GM12878 (cell line): ENCODE results near the gene HSD17B2. TPM values are rescaled to one million over a fixed set of nuclear protein-coding genes. Genes with fewer than 3 reads are reported as not detected.

Experiments used
- ATAC-seq: fragments of 200-7000 bp; cut with Tn5 transposase; 3 replicates; pipeline ENCODE4 v1.9.1; 2020; ENCODE audit warnings: mild to moderate bottlenecking, moderate library complexity
- BruUV-seq: library from RNA; stranded (reverse); fragments of 400-500 nt; replicated peaks from 2 replicates; lab custom pipeline; 2021; lab: Mats Ljungman, UMichigan
- CTCF ChIA-PET: fragments of 300-600 bp; sonication (Branson Sonifier 250); formaldehyde crosslinking; extraction: SDS; loops from one replicate; lab custom pipeline; 2021; ENCODE audit warnings: inconsistent platforms; lab: Yijun Ruan, JAX
- POLR2A ChIA-PET: fragments of 350-600 bp; formaldehyde crosslinking; extraction: SDS; loops from one replicate; lab custom pipeline; 2021; ENCODE audit warnings: inconsistent platforms; lab: Charles Lee
- RAD21 ChIA-PET: fragments of 300-600 bp; sonication (Branson Sonifier 250); formaldehyde crosslinking; loops from one replicate; lab custom pipeline; 2023; ENCODE audit warnings: antibody characterized with exemption; ENCODE audit not compliant: unreplicated experiment; lab: Charles Lee
- SMC1A ChIA-PET: fragments of 300-600 bp; sonication (Branson Sonifier 250); formaldehyde crosslinking; loops from one replicate; lab custom pipeline; 2023; ENCODE audit not compliant: unreplicated experiment, uncharacterized antibody; lab: Charles Lee
- DNase-seq: peaks from one replicate; pipeline ENCODE4 v3.0.0-alpha.2; 2011; ENCODE audit warnings: low read depth, low spot score
- FAIRE-seq: peaks from 3 replicates; lab custom pipeline; 2011; peaks lifted over from hg19 to GRCh38; lab: Jason Lieb, UNC
- H2AFZ ChIP-seq: 2 replicates; pipeline ENCODE4 v1.6.0; 2011; ENCODE audit warnings: low read depth, low read length, control low read depth; ENCODE audit not compliant: control insufficient read depth
- H3K27ac ChIP-seq: 2 replicates; pipeline ENCODE4 v1.5.1; 2011; ENCODE audit warnings: control low read depth; ENCODE audit not compliant: control insufficient read depth, insufficient read depth
- H3K27me3 ChIP-seq, 2 experiments: replicated peaks in 1 of 2; 2 replicates each; pipeline versions ENCODE4 v1.6.0 to v1.6.1; 2011; ENCODE audit warnings: low read length in 1 of 2; ENCODE audit not compliant: control insufficient read depth in 2 of 2, insufficient read depth in 2 of 2
- H3K36me3 ChIP-seq, 2 experiments: 2 replicates each; pipeline ENCODE4 v1.5.1; 2011; ENCODE audit warnings: low read length in 1 of 2; ENCODE audit not compliant: control insufficient read depth in 2 of 2, insufficient read depth in 2 of 2
- H3K4me1 ChIP-seq: 2 replicates; pipeline ENCODE4 v1.6.1; 2011; ENCODE audit warnings: mild to moderate bottlenecking, low read length, moderate library complexity, mixed read lengths; ENCODE audit not compliant: control insufficient read depth, insufficient read depth
- H3K4me2 ChIP-seq: 2 replicates; pipeline ENCODE4 v1.6.0; 2011; ENCODE audit warnings: control low read depth; ENCODE audit not compliant: control insufficient read depth, insufficient read depth
- H3K4me3 ChIP-seq: fragments of 200-600 bp; sonication (generic); 2 replicates; pipeline ENCODE4 v1.5.1; 2016
- H3K79me2 ChIP-seq: 2 replicates; pipeline ENCODE4 v1.6.0; 2011; ENCODE audit warnings: low read length; ENCODE audit not compliant: control insufficient read depth, insufficient read depth
- H3K9ac ChIP-seq: 2 replicates; pipeline ENCODE4 v1.8.0; 2011; ENCODE audit warnings: low read length, control low read depth, mixed read lengths; ENCODE audit not compliant: control insufficient read depth, insufficient read depth
- H3K9me3 ChIP-seq: replicated peaks from 3 replicates; pipeline ENCODE4 v1.5.1; 2011; ENCODE audit warnings: mild to moderate bottlenecking, low read length; ENCODE audit not compliant: control insufficient read depth, insufficient read depth
- H4K20me1 ChIP-seq: 2 replicates; pipeline ENCODE4 v1.6.0; 2011; ENCODE audit not compliant: control insufficient read depth, insufficient read depth
- ASH2L ChIP-seq: fragments of 300-600, 200-600 bp; sonication (generic); IDR thresholded peaks from 2 replicates; pipeline ENCODE4 v1.6.1; 2017; ENCODE audit warnings: low read depth, mild to moderate bottlenecking, borderline replicate concordance
- BCLAF1 ChIP-seq: fragments of 450-650 bp; IDR thresholded peaks from 2 replicates; pipeline ENCODE4 v1.6.1; 2017; ENCODE audit warnings: antibody characterized with exemption, mild to moderate bottlenecking, moderate library complexity
- CHD2 ChIP-seq: IDR thresholded peaks from 2 replicates; pipeline ENCODE4 v1.6.1; 2011; ENCODE audit warnings: low read depth, low read length, improper control_type of control experiment, borderline replicate concordance
- IRF3 ChIP-seq: fragments of 450-650 bp; IDR thresholded peaks from 2 replicates; pipeline ENCODE4 v1.6.1; 2014; ENCODE audit warnings: mild to moderate bottlenecking
- KAT2A ChIP-seq: conservative IDR thresholded peaks from 2 replicates; pipeline ENCODE4 v1.6.1; 2011; ENCODE audit warnings: low read depth, low read length; ENCODE audit not compliant: control insufficient read depth
- LARP7 ChIP-seq: fragments of 450-650 bp; IDR thresholded peaks from 2 replicates; pipeline ENCODE4 v1.6.1; 2017; ENCODE audit warnings: mild to moderate bottlenecking
- MEF2B ChIP-seq: fragments of 450-650 bp; IDR thresholded peaks from 2 replicates; pipeline ENCODE4 v1.6.1; 2018; ENCODE audit warnings: mild to moderate bottlenecking, moderate library complexity; ENCODE audit not compliant: partially characterized antibody, poor library complexity, severe bottlenecking
- NKRF ChIP-seq: fragments of 450-650 bp; conservative IDR thresholded peaks from 2 replicates; pipeline ENCODE4 v1.6.1; 2017; ENCODE audit warnings: mild to moderate bottlenecking, moderate library complexity
- TCF3 ChIP-seq: IDR thresholded peaks from 2 replicates; pipeline ENCODE4 v1.6.1; 2012; ENCODE audit warnings: low read depth, mild to moderate bottlenecking, low read length, borderline replicate concordance; ENCODE audit not compliant: insufficient read depth
- ZNF217 ChIP-seq: fragments of 450-650 bp; IDR thresholded peaks from 2 replicates; pipeline ENCODE4 v1.6.1; 2017; ENCODE audit warnings: antibody characterized with exemption, mild to moderate bottlenecking
- WGBS: methylation state at CpG from one replicate; pipeline ENCODE4 v1.1.6; 2016; ENCODE audit warnings: low lambda C conversion rate; ENCODE audit not compliant: insufficient replicate concordance, insufficient coverage; ENCODE audit errors: missing lambda C conversion rate; 5-methylcytosine and 5-hydroxymethylcytosine counted together
- in situ Hi-C: fragments of 300-500 bp; cut with MboI; formaldehyde crosslinking; loops from 9 replicates; pipeline ENCODE4 v1.14.3; 2018; ENCODE audit warnings: mixed read lengths
- intact Hi-C: fragments of 100-400 bp; cut with micrococcal nuclease; formaldehyde crosslinking; loops from one replicate; pipeline ENCODE4 v1.14.2; 2022; ENCODE audit not compliant: unreplicated experiment
- polyA plus RNA-seq, 11 experiments: library from polyadenylated mRNA; depleted of rRNA in 4 of 11; unstranded in 6 of 11; stranded (reverse) in 5 of 11; fragments of >200 nt; fragmentation: Nextera tagmentation in 4 of 11; fragmentation: Illumina TruSeq in 1 of 11; extraction: Ambion mirVana in 4 of 11; extraction: Trizol in 1 of 11; gene quantifications; 1 replicate in 1 of 11; 2 replicates in 10 of 11; pipeline versions ENCODE4 v1.2.1 to v1.2.3, GENCODE V29; 2011 to 2016; ENCODE audit warnings: inconsistent platforms in 2 of 11, missing spikeins in 2 of 11, low read depth in 1 of 11
- total RNA-seq, 4 experiments: library from RNA; depleted of rRNA in 3 of 4; stranded (reverse); fragments of >200 nt in 3 of 4; fragmentation: Illumina TruSeq in 1 of 4; extraction: Trizol in 1 of 4; gene quantifications; 2 replicates each; pipeline versions ENCODE4 v1.2.1 to v1.2.3, GENCODE V29; 2013 to 2021

The HSD17B2 gene
- total and polyA plus RNA-seq, 10 of the 15 experiments (the other 5 are each of a cell fraction or from before 2014, with no cell fraction given), result not detected

GRCh38 chr16:82040296-82040695 lies 5.2 kb downstream of the HSD17B2 start:
- no peak overlapping the region for H3K4me3 ChIP-seq
- in situ Hi-C loops, result no loop called here
- H3K4me2 ChIP-seq, result no peak overlapping the region
- H3K9me3 ChIP-seq, result no peaks in the 10 kb centered on the region
- SMC1A ChIA-PET, result no interaction called here
- DNase-seq (no peak), ATAC-seq (no peak), FAIRE-seq (no peak)
- 9% methylated on average over 3 of the region's 3 CpGs for WGBS
- no peak overlapping the region for H3K27ac ChIP-seq
- intact Hi-C loops, result no loop called here
- TF ChIP-seq NKRF, result no peak
- no peak for TF ChIP-seq IRF3
- RAD21 ChIA-PET, result no interaction called here
- H3K36me3 ChIP-seq, result no peaks in the 10 kb centered on the region
- POLR2A ChIA-PET, result no interaction called here
- H2AFZ ChIP-seq, result no peak overlapping the region
- H3K27me3 ChIP-seq, result no peaks in the 10 kb centered on the region; a peak in 2 of 4 replicates
- no peaks in the 10 kb centered on the region; the same call in 1 of the 2 replicates for H4K20me1 ChIP-seq
- H3K79me2 ChIP-seq, result no peaks in the 10 kb centered on the region
- no peak overlapping the region for H3K9ac ChIP-seq
- BruUV-seq, result no TSS peak
- CTCF ChIA-PET, result interaction anchor here (0.7 kb wide), 1 partner anchor 191 kb away, joined by 3 read pairs; no protein-coding TSS in a partner anchor
- H3K4me1 ChIP-seq, result no peaks in the 10 kb centered on the region

GRCh38 chr16:82041542-82041941 lies 6.5 kb downstream of the HSD17B2 start:
- FAIRE-seq (no peak), DNase-seq (no peak), ATAC-seq (no peak)
- Histone ChIP-seq H3K27me3 (peaks cover 0 to 1% of the 10 kb centered on the region in 2 experiments; a peak in 2 of 4 replicates), H3K79me2 (no peaks in the 10 kb centered on the region), H3K4me1 (no peaks in the 10 kb centered on the region), H3K9ac (no peak overlapping the region), H3K4me2 (no peak overlapping the region), H4K20me1 (no peaks in the 10 kb centered on the region; the same call in 1 of the 2 replicates), H3K27ac (no peak overlapping the region), H3K4me3 (no peak overlapping the region), H3K36me3 (no peaks in the 10 kb centered on the region), H3K9me3 (no peaks in the 10 kb centered on the region), H2AFZ (no peak overlapping the region)
- ChIA-PET RAD21 (no interaction called here), POLR2A (no interaction called here), CTCF (no interaction called here), SMC1A (no interaction called here)
- 21% methylated on average over 4 of the region's 4 CpGs for WGBS
- BruUV-seq, result no TSS peak
- intact Hi-C loops, result no loop called here
- in situ Hi-C loops, result no loop called here
- no peak for TF ChIP-seq KAT2A
- TF ChIP-seq ZNF217, result no peak
- TF ChIP-seq ASH2L, result no peak
- TF ChIP-seq LARP7, result no peak
- no peak for TF ChIP-seq BCLAF1
- TF ChIP-seq MEF2B, result no peak
- no peak for TF ChIP-seq TCF3
- TF ChIP-seq CHD2, result no peak
